Measurements from ENCODE around the gene TMEM229B. TPM values are rescaled to one million over a fixed set of nuclear protein-coding genes. Genes with fewer than 3 reads are reported as not detected.

The TMEM229B gene
- total RNA-seq, 3 donors from 2014 or later (not counting 1 experiment from before 2014, with no cell fraction given), result 28.3 to 51.3 (median 49.9) TPM

DNA sequence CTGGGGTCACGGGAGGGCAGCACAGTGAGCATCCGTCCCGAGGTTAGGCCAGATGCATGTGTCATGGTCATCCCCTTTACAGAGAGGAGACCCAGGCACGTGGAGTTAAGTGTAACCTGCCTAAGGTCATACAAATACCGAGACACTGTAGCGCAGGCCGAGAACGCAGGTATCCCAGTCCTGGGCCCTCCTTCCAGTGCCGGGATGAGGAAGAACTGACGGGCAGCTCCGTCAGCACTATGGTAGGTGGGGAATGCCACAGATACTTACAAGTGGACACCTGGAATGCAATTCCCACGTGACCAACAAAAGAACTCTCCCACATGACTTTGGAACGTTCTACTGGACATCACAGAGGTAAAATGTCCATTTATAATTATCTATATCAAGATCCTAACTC lies 8.7 kb upstream of the TMEM229B start:
- Mint-ChIP-seq H3K4me3 (no peak overlapping the region), H3K27ac (no peak overlapping the region), H3K4me1 (peaks cover under 1 to 6% of the 10 kb centered on the region in 2 donors), H3K36me3 (no peaks in the 10 kb centered on the region), H3K27me3 (ENCODE audit: low read depth in 2 of 2) (no peaks in the 10 kb centered on the region), H3K9me3 (peaks cover 3 to 6% of the 10 kb centered on the region in 2 donors)
- WGBS (ENCODE audit: insufficient coverage), result 94% methylated on average over 13 of the region's 13 CpGs
- no peak for DNase-seq
- Histone ChIP-seq H3K4me3 (ENCODE audit: low read length) (no peak overlapping the region), H3K9me3 (ENCODE audit: control insufficient read depth, insufficient read depth, low read length) (peaks cover 14% of the 10 kb centered on the region), H3K36me3 (ENCODE audit: control insufficient read depth, insufficient read depth, low read length) (no peaks in the 10 kb centered on the region), H3K4me1 (ENCODE audit: control insufficient read depth, insufficient read depth, low read length) (no peaks in the 10 kb centered on the region), H3K27ac (ENCODE audit: low read length) (no peak overlapping the region), H3K27me3 (ENCODE audit: control insufficient read depth, insufficient read depth, low read length) (no peaks in the 10 kb centered on the region)
- no peak for ATAC-seq
- intact Hi-C loops (cut with micrococcal nuclease), result no loop called here
- TF ChIP-seq, protein P1, sequence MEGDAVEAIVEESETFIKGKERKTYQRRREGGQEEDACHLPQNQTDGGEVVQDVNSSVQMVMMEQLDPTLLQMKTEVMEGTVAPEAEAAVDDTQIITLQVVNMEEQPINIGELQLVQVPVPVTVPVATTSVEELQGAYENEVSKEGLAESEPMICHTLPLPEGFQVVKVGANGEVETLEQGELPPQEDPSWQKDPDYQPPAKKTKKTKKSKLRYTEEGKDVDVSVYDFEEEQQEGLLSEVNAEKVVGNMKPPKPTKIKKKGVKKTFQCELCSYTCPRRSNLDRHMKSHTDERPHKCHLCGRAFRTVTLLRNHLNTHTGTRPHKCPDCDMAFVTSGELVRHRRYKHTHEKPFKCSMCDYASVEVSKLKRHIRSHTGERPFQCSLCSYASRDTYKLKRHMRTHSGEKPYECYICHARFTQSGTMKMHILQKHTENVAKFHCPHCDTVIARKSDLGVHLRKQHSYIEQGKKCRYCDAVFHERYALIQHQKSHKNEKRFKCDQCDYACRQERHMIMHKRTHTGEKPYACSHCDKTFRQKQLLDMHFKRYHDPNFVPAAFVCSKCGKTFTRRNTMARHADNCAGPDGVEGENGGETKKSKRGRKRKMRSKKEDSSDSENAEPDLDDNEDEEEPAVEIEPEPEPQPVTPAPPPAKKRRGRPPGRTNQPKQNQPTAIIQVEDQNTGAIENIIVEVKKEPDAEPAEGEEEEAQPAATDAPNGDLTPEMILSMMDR (IDR thresholded peaks at IDR 0.05), result no peak

DNA sequence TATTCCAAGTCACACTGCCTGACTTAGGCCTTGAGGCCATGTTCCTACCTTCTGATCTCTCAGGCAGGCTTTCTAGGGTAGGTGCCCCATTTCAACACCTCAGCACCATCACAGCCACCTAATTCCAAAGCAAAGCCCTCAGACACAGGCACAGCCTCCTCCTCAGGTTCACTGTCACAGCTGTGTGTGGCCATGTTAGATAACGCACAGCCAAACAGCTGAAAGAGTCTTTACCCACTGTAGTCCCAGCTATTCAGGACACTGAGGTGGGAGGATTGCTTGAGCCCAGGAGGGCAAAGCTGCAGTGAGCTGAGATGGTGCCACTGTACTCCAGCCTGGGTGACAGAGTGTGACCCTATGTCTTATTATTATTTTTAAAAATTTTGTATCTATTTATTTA lies 7.3 kb upstream of the TMEM229B start:
- no peak overlapping the region for H3K27ac Mint-ChIP-seq
- TF ChIP-seq, protein P1 (IDR thresholded peaks at IDR 0.05), result no peak
- H3K36me3 Mint-ChIP-seq, result no peaks in the 10 kb centered on the region
- Histone ChIP-seq H3K27me3 (ENCODE audit: control insufficient read depth, insufficient read depth, low read length) (no peaks in the 10 kb centered on the region), H3K4me3 (ENCODE audit: low read length) (no peak overlapping the region), H3K36me3 (ENCODE audit: control insufficient read depth, insufficient read depth, low read length) (no peaks in the 10 kb centered on the region), H3K4me1 (ENCODE audit: control insufficient read depth, insufficient read depth, low read length) (no peaks in the 10 kb centered on the region), H3K27ac (ENCODE audit: low read length) (no peak overlapping the region), H3K9me3 (ENCODE audit: control insufficient read depth, insufficient read depth, low read length) (peaks cover 14% of the 10 kb centered on the region)
- no peak overlapping the region for H3K4me3 Mint-ChIP-seq
- H3K27me3 Mint-ChIP-seq (ENCODE audit: low read depth in 2 of 2), result no peaks in the 10 kb centered on the region
- H3K4me1 Mint-ChIP-seq, result peaks cover 6 to 10% of the 10 kb centered on the region in 2 donors
- intact Hi-C loops (cut with micrococcal nuclease), result no loop called here
- peaks cover 3 to 6% of the 10 kb centered on the region in 2 donors for H3K9me3 Mint-ChIP-seq
- WGBS (ENCODE audit: insufficient coverage), result 100% methylated on average over 1 of the region's 1 CpG
- no peak for DNase-seq
- no peak for ATAC-seq

DNA sequence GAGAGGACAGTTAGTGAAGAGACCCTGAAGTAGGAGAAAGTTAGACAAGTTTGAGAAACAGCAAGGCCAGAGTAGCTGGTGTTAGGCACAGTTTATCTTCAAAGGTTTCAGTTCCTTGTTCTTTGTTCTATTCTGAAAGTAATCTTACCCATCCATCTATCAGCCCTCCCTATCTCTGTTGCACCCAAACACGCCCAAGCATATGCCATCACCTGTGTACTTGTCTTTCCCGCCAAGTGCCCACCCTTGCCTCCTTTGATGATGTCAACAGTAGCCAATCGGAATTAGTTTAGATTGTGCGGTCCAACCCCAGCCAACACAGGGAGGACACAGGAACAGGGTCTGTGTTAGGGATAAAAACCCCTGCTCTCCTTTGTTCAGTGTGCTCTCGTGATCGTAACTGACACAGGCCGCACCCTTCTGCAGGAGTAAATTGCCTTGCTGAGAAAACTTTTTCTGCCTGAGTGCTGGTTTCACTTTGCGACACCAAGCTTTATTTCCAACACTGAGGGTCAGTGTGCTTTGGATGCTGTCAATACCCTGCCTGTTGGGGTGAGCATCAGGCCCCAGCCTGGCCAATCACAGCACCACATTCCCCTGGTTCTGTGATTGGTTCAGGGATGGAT lies 4.7 kb upstream of the TMEM229B start:
- Mint-ChIP-seq H3K27me3 (ENCODE audit: low read depth in 2 of 2) (no peaks in the 10 kb centered on the region), H3K4me1 (peaks cover 20 to 33% of the 10 kb centered on the region in 2 donors), H3K27ac (no peak overlapping the region), H3K36me3 (no peaks in the 10 kb centered on the region), H3K4me3 (no peak overlapping the region), H3K9me3 (peaks cover 3 to 6% of the 10 kb centered on the region in 2 donors)
- Histone ChIP-seq H3K36me3 (ENCODE audit: control insufficient read depth, insufficient read depth, low read length) (no peaks in the 10 kb centered on the region), H3K4me3 (ENCODE audit: low read length) (no peak overlapping the region), H3K4me1 (ENCODE audit: control insufficient read depth, insufficient read depth, low read length) (peaks cover 18% of the 10 kb centered on the region), H3K27ac (ENCODE audit: low read length) (peak overlapping the region; percentile 6), H3K27me3 (ENCODE audit: control insufficient read depth, insufficient read depth, low read length) (no peaks in the 10 kb centered on the region), H3K9me3 (ENCODE audit: control insufficient read depth, insufficient read depth, low read length) (peaks cover 14% of the 10 kb centered on the region)
- ATAC-seq, result no peak
- TF ChIP-seq, protein P1 (IDR thresholded peaks at IDR 0.05), result no peak
- 90% methylated on average over 8 of the region's 8 CpGs for WGBS (ENCODE audit: insufficient coverage)
- DNase-seq, result no peak
- intact Hi-C loops (cut with micrococcal nuclease), result no loop called here

GRCh38 chr14:67492538-67492937 lies 4.0 kb upstream of the TMEM229B start:
- Histone ChIP-seq H3K36me3 (ENCODE audit: control insufficient read depth, insufficient read depth, low read length) (no peaks in the 10 kb centered on the region), H3K4me3 (ENCODE audit: low read length) (no peak overlapping the region), H3K9me3 (ENCODE audit: control insufficient read depth, insufficient read depth, low read length) (peaks cover 14% of the 10 kb centered on the region), H3K27ac (ENCODE audit: low read length) (peak overlapping the region; percentile 6), H3K4me1 (ENCODE audit: control insufficient read depth, insufficient read depth, low read length) (peaks cover 25% of the 10 kb centered on the region), H3K27me3 (ENCODE audit: control insufficient read depth, insufficient read depth, low read length) (no peaks in the 10 kb centered on the region)
- H3K36me3 Mint-ChIP-seq, result no peaks in the 10 kb centered on the region
- ATAC-seq, result no peak
- no peak overlapping the region for H3K4me3 Mint-ChIP-seq
- H3K4me1 Mint-ChIP-seq, result peaks cover 22 to 40% of the 10 kb centered on the region in 2 donors
- peaks cover 3 to 6% of the 10 kb centered on the region in 2 donors for H3K9me3 Mint-ChIP-seq
- TF ChIP-seq, protein P1 (IDR thresholded peaks at IDR 0.05), result no peak
- DNase-seq, result no peak
- 97% methylated on average over 3 of the region's 3 CpGs for WGBS (ENCODE audit: insufficient coverage)
- H3K27me3 Mint-ChIP-seq (ENCODE audit: low read depth in 2 of 2), result no peaks in the 10 kb centered on the region
- no peak overlapping the region for H3K27ac Mint-ChIP-seq
- intact Hi-C loops (cut with micrococcal nuclease), result no loop called here

Data from natural killer cell (primary cell).